LNCAP (cell line): Measurements from ENCODE around the gene BDH2.

ENCODE experiments used
- CTCF ChIP-seq: fragments of 450-650 bp; IDR thresholded peaks from 2 replicates; pipeline ENCODE4 v1.5.1; 2017; ENCODE audit warnings: mild to moderate bottlenecking

BDH2 gene

DNA sequence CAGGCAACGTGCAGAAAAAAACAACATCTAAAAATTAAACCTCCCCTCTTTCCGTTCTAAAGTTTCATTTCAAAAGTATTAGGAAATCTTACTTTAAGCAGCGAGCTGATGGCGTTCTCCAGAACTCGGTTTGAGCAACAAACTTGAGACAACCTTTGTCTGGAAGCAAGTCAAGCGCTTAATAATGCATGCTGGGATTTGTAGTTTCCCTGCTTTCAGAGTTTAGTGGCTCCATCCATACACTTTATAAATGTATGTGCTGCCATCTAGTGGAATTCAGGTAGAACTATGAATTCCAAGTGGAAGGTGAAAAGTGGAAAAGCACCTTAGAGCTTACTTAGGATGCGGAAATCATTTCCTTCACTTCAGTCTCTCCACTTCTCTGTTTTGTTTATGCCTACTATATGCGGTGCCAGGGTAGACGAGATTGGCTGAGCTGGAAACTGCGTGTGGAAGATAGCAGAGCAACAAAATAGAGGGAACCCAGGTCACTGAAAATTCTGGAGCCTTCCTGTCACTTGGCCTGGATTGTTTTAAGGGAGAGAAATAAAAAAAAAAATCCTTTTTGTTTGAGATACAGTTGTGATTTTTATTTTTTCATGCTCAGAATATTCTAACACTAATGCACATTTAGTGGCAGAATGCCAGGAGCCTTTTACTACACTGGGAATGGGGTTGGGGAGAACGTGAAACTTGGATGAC, at the start of gene BDH2:
Gene BDH2, minus strand, starts transcription at position 144 of the 702 bp plus-strand sequence. CDS start 3,580 bp downstream, outside the sequence.
- TF ChIP-seq CTCF = peak; percentile 60

GRCh38 chr4:103144926-103145325, 45.3 kb upstream of the BDH2 start:
- TF ChIP-seq CTCF = no peak

DNA sequence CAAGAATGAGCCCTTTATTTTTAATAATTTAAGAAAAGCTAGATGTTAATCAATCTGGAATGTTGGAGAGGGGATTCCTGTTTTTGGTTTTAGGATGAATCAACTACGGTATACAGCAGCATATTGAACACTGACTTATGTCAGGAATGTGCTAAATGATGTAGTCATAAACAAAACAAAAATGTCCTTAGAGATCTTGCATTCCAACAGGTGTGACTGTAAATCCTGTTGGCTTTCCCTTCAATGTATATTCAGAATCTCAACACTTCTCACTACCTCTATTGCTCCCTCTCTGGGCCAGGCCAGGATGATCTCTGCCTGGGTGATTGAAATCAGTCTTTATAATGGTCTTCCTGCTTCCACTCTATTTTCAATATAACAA, 37.8 kb upstream of the BDH2 start:
- no peak for TF ChIP-seq CTCF

GRCh38 chr4:103136671-103137445, 37.2 kb upstream of the BDH2 start:
- no peak for TF ChIP-seq CTCF

GRCh38 chr4:103129174-103129573, 29.5 kb upstream of the BDH2 start:
- TF ChIP-seq CTCF = no peak

DNA sequence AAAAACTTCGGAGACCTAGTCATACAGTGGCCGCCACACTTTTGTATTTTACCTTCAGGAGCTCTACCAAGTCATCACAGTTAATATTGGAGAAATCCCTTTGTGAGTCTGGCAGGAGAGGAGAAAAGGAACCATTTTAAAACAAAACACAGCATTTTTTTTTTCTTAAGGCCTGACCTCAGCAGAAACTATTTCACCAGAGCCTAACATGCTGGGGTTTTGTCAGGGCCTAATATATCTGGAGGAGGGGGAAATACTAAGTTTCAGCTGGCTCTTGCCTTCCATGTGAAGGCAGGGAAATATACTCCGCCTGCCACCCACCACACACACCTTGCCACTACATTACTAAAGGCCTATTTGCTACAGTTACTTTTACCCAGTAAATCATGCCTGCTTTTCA, 26.5 kb upstream of the BDH2 start:
- TF ChIP-seq CTCF = no peak

- TF ChIP-seq CTCF = no peak
These were observed 23.5 kb upstream of the BDH2 start for GRCh38 chr4:103123114-103123513.
